GM08714 (cell line): ENCODE results near the gene MARK4.
A peak's percentile ranks its signal among the peaks of the same experiment; 100 is the strongest.

Source experiments
- H3K4me3 ChIP-seq: fragments of 200-500 bp; sonication (Bioruptor generic); 2 replicates; pipeline ENCODE4 v1.5.1; 2014; ENCODE audit warnings: mild to moderate bottlenecking, low read length, inconsistent platforms
- ZNF274 ChIP-seq: IDR thresholded peaks from 2 replicates; pipeline ENCODE4 v1.6.1; 2012; ENCODE audit warnings: mild to moderate bottlenecking, low read depth, low read length

The MARK4 gene

GRCh38 chr19:45250832-45251451 lies at the start of gene MARK4:
Gene MARK4, plus strand, starts transcription at chr19:45251271. Its CDS starts 318 bp downstream, at chr19:45251589.
- no peak for TF ChIP-seq ZNF274
- H3K4me3 ChIP-seq = peak within 1 kb of the TSS; percentile 85

DNA sequence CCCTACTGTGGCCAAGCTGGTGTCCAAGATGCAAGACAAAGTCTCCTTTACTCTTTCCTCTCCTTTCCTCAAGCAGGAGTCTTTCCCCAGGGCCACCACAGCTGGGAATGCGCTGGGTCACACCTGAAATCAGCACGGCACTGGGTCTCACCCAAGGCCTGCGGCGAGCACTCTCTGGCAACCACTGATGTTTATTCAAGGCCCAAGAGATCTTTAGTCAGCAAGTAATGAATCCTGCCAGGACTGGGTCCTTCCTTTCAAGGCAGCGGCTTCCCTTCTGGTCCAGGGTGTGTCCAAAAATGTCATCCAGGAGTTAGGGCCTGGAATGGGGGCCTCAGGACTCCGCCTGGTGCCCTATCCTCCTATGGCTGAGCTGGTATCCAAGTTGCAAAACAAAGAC lies 48.4 kb upstream of the MARK4 start:
- H3K4me3 ChIP-seq = no peak overlapping the region
- no peak for TF ChIP-seq ZNF274

DNA sequence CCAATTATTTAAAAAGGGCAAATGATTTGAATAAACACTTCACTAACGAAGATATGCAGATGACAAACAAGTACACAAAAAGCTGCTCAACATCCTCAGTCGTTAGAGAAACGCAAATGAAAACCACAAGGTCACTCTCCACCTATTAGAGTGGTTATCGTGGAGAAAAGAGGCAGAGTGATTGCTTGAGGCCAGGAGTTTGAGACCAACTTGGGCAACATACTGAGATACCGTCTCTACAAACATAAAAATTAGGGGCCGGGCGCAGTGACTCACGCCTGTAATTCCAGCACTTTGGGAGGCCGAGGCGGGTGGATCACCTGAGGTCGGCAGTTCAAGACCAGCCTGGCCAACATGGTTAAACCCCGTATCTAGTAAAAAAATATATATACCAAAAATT lies 45.3 kb upstream of the MARK4 start:
- H3K4me3 ChIP-seq = no peak overlapping the region
- TF ChIP-seq ZNF274 = no peak

GRCh38 chr19:45206328-45206727 lies 44.7 kb upstream of the MARK4 start:
- no peak for TF ChIP-seq ZNF274
- H3K4me3 ChIP-seq = no peak overlapping the region

DNA sequence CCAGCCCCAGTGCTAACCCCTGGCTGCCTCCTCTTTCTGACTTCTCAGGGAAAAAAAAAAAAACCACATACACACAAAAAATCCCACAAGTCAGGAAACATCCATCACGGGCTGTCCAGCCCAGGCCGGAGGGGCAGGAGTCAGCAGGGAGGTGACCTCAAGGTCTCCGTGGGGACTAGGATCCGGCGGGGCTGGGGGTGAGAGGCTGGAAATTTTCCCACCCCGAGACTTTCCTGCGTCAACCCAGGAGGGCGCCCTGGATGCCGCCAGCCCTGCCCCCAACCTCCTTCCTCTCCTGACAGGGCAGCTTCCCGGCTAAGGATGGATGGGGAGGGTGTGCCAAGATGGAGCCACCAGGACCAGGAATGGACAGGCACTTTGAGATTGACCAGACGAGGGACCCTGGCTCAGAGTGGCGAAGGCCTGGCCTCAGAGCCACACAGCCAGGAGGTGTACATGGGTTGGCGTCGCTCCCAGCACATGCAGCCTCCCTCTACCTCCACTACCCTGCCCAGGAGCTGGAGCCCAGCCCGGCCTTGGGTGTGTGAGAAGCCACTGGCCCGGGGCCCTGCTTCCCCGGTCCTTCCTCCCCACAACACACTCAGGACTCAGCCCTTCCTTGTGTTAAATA lies 39.2 kb upstream of the MARK4 start:
- H3K4me3 ChIP-seq = no peak overlapping the region
- TF ChIP-seq ZNF274 = no peak

GRCh38 chr19:45213031-45213430 lies 38.0 kb upstream of the MARK4 start:
- no peak overlapping the region for H3K4me3 ChIP-seq
- no peak for TF ChIP-seq ZNF274

- no peak overlapping the region for H3K4me3 ChIP-seq
- no peak for TF ChIP-seq ZNF274
Measured at GRCh38 chr19:45215391-45216191, 35.5 kb upstream of the MARK4 start.

- H3K4me3 ChIP-seq = no peak overlapping the region
- no peak for TF ChIP-seq ZNF274
Measured at GRCh38 chr19:45216667-45217066, 34.4 kb upstream of the MARK4 start.

- no peak for TF ChIP-seq ZNF274
- no peak overlapping the region for H3K4me3 ChIP-seq
Measured at GRCh38 chr19:45217193-45217956, 33.7 kb upstream of the MARK4 start.

DNA sequence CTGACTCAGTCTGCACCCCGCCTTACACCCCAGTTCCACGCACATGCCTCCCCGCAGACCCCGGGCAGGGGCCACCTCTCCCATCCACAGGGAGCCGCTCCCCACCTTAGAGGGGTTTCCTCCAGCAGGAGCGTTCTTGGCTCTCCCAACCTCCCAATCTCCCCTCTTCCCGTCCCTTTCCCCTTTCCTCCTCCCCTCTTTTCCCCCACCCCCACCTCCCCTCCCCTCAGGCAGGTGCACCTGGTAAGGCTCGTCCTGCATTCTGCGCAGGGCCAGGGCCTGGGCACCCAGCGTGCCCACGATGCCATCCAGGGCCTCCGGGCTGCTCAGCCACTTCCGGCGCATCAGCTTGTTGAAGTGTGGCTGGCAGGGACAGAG lies 33.1 kb upstream of the MARK4 start:
- H3K4me3 ChIP-seq = no peak overlapping the region
- TF ChIP-seq ZNF274 = no peak

- H3K4me3 ChIP-seq = no peak overlapping the region
- no peak for TF ChIP-seq ZNF274
Measured at GRCh38 chr19:45218426-45218825, 32.6 kb upstream of the MARK4 start.

DNA sequence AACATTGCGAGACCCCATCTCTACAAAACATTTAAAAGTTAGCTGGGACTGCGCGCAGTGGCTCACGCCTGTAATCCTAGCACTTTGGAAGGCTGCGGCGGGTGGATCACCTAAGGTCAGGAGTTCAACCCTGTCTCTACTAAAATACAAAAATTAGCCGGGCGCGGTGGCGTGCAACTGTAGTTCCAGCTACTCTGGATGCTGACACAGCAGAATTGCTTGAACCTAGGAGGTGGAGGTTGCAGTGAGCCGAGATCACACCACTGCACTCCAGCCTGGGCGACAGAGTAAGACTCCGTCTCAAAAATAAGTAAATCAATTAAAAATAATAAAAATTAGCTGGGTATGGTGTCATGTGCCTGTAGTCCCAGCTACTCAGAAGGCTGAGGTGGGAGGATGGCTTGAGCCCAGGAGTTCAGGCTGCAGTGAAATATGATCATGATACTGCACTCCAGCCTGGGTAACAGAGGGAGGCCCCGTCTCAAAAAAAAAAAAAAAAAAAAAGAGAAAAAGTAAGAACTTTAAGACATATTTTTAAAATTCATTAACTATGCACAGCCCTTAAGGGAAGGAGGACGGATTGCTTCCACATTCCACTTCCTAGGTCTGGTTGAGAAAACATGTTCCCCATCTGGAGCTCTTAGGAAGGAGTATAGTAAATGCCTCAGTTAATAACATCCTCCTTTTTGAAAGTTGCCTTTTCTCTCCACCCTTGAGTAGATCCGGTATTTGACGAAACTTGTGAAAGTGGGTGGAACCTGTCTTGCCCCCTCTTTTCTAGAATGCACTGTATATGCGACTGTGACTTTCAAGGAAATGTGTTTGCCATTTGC lies 31.9 kb upstream of the MARK4 start:
- H3K4me3 ChIP-seq = no peak overlapping the region
- TF ChIP-seq ZNF274 = no peak

DNA sequence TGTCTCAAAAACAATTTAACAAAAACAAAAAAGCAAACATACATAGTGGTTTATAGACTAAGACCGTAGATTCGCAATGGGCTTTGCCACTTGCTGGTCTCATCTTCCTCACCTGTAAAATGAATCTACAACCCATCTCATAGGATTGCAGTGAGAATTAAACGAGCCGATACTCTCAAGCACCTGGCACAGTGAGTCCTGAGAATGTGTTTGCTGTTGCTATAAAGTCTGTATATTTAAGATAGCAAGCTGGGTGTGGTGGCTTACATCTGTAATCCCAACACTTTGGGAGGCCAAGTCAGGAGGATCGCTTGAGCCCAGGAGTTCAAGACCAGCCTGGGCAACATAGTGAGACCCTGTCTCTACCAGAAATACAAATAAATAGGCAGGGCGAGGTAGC lies 28.3 kb upstream of the MARK4 start:
- TF ChIP-seq ZNF274 = no peak
- no peak overlapping the region for H3K4me3 ChIP-seq
